GM21360 (cell line): ENCODE data around the gene TTC13.

ENCODE experiments used
- ATAC-seq: cut with Tn5 transposase; IDR thresholded peaks from one replicate; pipeline ENCODE4 v1.9.1; 2021; ENCODE audit warnings: mild to moderate bottlenecking, moderate library complexity; ENCODE audit not compliant: unreplicated experiment

TTC13 gene

DNA sequence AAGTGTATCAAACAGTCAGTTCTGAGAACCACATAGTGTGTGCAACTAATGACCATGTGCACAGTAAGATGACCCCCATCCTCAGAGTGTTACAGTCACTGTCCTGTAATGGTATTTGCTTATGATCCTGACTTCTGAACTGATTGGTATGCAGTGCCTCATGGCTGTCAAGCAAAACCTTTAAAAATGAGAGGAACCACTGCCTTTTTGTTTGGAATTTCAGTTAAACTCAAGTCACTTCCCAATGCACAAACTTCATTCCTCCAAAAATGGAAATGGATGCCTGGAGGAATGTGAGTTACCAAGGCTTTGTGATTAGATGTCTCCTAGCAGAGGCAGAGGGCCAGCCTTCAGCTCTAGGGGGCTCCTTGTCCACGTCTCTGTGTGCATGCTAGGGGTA, 120.8 kb downstream of the TTC13 start:
- no peak for ATAC-seq

DNA sequence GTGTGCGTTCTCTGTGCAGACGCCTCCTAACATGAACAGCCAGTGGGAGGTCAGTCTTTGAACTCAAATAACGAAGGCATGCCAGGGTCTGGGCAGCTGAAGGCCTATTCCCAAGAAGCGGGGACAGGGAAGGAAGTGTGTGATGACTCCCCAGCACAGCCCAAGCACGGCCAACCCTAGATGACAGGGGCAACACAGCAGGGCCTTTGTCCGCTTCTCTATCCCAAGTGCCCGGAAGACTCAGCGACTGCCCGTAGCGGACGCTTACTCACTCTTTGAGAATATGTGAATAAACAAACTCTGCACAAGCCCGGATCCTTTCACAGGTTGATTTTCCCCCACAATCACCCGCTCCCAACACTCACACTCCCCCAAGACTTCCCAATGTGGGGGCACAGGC, 121.6 kb downstream of the TTC13 start:
- ATAC-seq: no peak
